Endothelial cell of umbilical vein (primary cell): ENCODE data around the gene FAAH. TPM values are rescaled to one million over a fixed set of nuclear protein-coding genes. Genes with fewer than 3 reads are reported as not detected.

Experiments used
- BruUV-seq: library from RNA; stranded (reverse); fragments of 400-500 nt; replicated peaks from 2 replicates; lab custom pipeline; 2021; lab: Mats Ljungman, UMichigan
- CTCF ChIA-PET: fragments of 300-600, 350-600 bp; sonication (Branson Sonifier 250); formaldehyde crosslinking; loops from one replicate; lab custom pipeline; 2021; ENCODE audit warnings: antibody characterized with exemption, inconsistent platforms; lab: Charles Lee
- POLR2A ChIA-PET: fragments of 300-600, 350-600 bp; sonication (Branson Sonifier 250); formaldehyde crosslinking; loops from one replicate; lab custom pipeline; 2021; ENCODE audit warnings: antibody characterized with exemption, inconsistent platforms; lab: Charles Lee
- DNase-seq: peaks from one replicate; pipeline ENCODE4 v3.0.0-alpha.2; 2011; ENCODE audit warnings: low read depth, low spot score
- FAIRE-seq: peaks from 2 replicates; lab custom pipeline; 2011; peaks lifted over from hg19 to GRCh38; lab: Jason Lieb, UNC
- H2AFZ ChIP-seq: 2 replicates; pipeline ENCODE4 v1.6.0; 2012; ENCODE audit warnings: low read depth, low read length, control low read depth, inconsistent platforms
- H3K27ac ChIP-seq: 2 replicates; pipeline ENCODE4 v1.5.1; 2011; ENCODE audit warnings: low read depth, mild to moderate bottlenecking, control low read depth, low read length, moderate library complexity; ENCODE audit not compliant: insufficient read depth
- H3K27me3 ChIP-seq, 2 experiments: 2 replicates each; pipeline versions ENCODE4 v1.6.0 to v1.6.1; 2011; ENCODE audit warnings: low read length in 2 of 2, mixed read lengths in 1 of 2; ENCODE audit not compliant: control insufficient read depth in 2 of 2, insufficient read depth in 2 of 2
- H3K36me3 ChIP-seq, 2 experiments: 2 replicates in 1 of 2; 3 replicates in 1 of 2; pipeline ENCODE4 v1.5.1; 2011; ENCODE audit warnings: low read length in 2 of 2, mild to moderate bottlenecking in 1 of 2, moderate library complexity in 1 of 2; ENCODE audit not compliant: control insufficient read depth in 2 of 2, insufficient read depth in 2 of 2; ENCODE audit errors: extremely low read depth in 1 of 2
- H3K4me1 ChIP-seq: 3 replicates; pipeline ENCODE4 v1.5.1; 2011; ENCODE audit warnings: mild to moderate bottlenecking, low read length; ENCODE audit not compliant: control insufficient read depth, insufficient read depth; ENCODE audit errors: extremely low read depth
- H3K4me2 ChIP-seq: 2 replicates; pipeline ENCODE4 v1.6.1; 2011; ENCODE audit warnings: low read length, control low read depth, mixed read lengths; ENCODE audit not compliant: insufficient read depth
- H3K4me3 ChIP-seq, 3 experiments: fragments of 200-600 bp in 1 of 3; sonication (generic), shearing (Covaris generic) in 1 of 3; replicated peaks in 1 of 3; 2 replicates each; pipeline ENCODE4 v1.5.1; 2011 to 2016; ENCODE audit warnings: control low read depth in 3 of 3, low read length in 3 of 3, mild to moderate bottlenecking in 2 of 3, inconsistent platforms in 1 of 3, low read depth in 1 of 3, moderate library complexity in 1 of 3; ENCODE audit not compliant: insufficient read depth in 1 of 3
- H3K79me2 ChIP-seq: 2 replicates; pipeline ENCODE4 v1.6.0; 2012; ENCODE audit warnings: low read length, inconsistent platforms; ENCODE audit not compliant: control insufficient read depth, insufficient read depth
- H3K9ac ChIP-seq: replicated peaks from 2 replicates; pipeline ENCODE3; 2011; ENCODE audit warnings: low read length, control low read depth; ENCODE audit not compliant: insufficient read depth; ENCODE audit errors: extremely low read depth
- H3K9me1 ChIP-seq: replicated peaks from 3 replicates; pipeline ENCODE4 v1.6.0; 2011; ENCODE audit warnings: mild to moderate bottlenecking, low read length; ENCODE audit not compliant: control insufficient read depth, insufficient read depth; ENCODE audit errors: extremely low read depth
- H3K9me3 ChIP-seq: replicated peaks from 2 replicates; pipeline ENCODE4 v1.5.1; 2012; ENCODE audit warnings: low read length, inconsistent platforms; ENCODE audit not compliant: control insufficient read depth, insufficient read depth
- H4K20me1 ChIP-seq: replicated peaks from 2 replicates; pipeline ENCODE3; 2011; ENCODE audit warnings: mild to moderate bottlenecking, low read length; ENCODE audit not compliant: control insufficient read depth, insufficient read depth; ENCODE audit errors: extremely low read depth
- EZH2 ChIP-seq: IDR thresholded peaks from 2 replicates; pipeline ENCODE4 v1.6.1; 2012; ENCODE audit warnings: borderline replicate concordance, low read depth, mild to moderate bottlenecking, moderate library complexity, low read length, inconsistent platforms; ENCODE audit not compliant: severe bottlenecking
- FOS ChIP-seq: IDR thresholded peaks from 2 replicates; pipeline ENCODE4 v1.6.1; 2011; ENCODE audit warnings: mild to moderate bottlenecking, low read length, moderate library complexity, borderline replicate concordance; ENCODE audit not compliant: insufficient read depth
- GATA2 ChIP-seq: IDR thresholded peaks from 2 replicates; pipeline ENCODE4 v1.7.0; 2011; ENCODE audit warnings: low read depth, mild to moderate bottlenecking, moderate library complexity, mixed read lengths, low read length; ENCODE audit not compliant: insufficient read length, insufficient read depth
- JUN ChIP-seq: IDR thresholded peaks from 2 replicates; pipeline ENCODE4 v1.6.1; 2011; ENCODE audit warnings: borderline replicate concordance, low read depth; ENCODE audit not compliant: insufficient read length, insufficient read depth
- MYC ChIP-seq: IDR thresholded peaks from one replicate; pipeline ENCODE4 v1.6.1; 2011; ENCODE audit warnings: mild to moderate bottlenecking, low read depth, low read length
- POLR2A ChIP-seq: IDR thresholded peaks from 2 replicates; pipeline ENCODE4 v1.6.1; 2012; ENCODE audit warnings: low read depth, mild to moderate bottlenecking, control low read depth, low read length
- POLR2AphosphoS5 ChIP-seq: IDR thresholded peaks from 2 replicates; pipeline ENCODE4 v1.6.1; 2012; ENCODE audit warnings: low read depth, mild to moderate bottlenecking, control low read depth, low read length, moderate library complexity; ENCODE audit not compliant: insufficient read depth
- dilution Hi-C: fragments of 300-500 bp; cut with MboI; formaldehyde crosslinking; loops from one replicate; pipeline ENCODE4 v1.15.0; 2019; ENCODE audit warnings: low sequenced_read_pairs; ENCODE audit not compliant: extremely low pct_ligation_motif_present
- intact Hi-C: fragments of 100-400 bp; cut with micrococcal nuclease; formaldehyde crosslinking; loops from one replicate; pipeline ENCODE4 v1.10.0; 2022
- polyA plus RNA-seq, 4 experiments: library from polyadenylated mRNA; depleted of rRNA in 3 of 4; stranded (reverse) in 3 of 4; unstranded in 1 of 4; fragments of >200 nt; gene quantifications; 2 replicates each; pipeline versions ENCODE4 v1.2.1 to v1.2.3, GENCODE V29; 2011 to 2012; ENCODE audit warnings: missing spikeins in 1 of 4
- total RNA-seq: library from RNA; stranded (reverse); gene quantifications from 2 replicates; pipeline ENCODE4 v1.2.3, GENCODE V29; 2021
- TF ChIP-seq, protein P1 (sequence below): IDR thresholded peaks from 2 replicates; pipeline ENCODE4 v1.6.1; 2011; ENCODE audit not compliant: insufficient read depth, insufficient read length
- TF ChIP-seq, protein P2 (sequence below), 2 donors: IDR thresholded peaks; 1 replicate in 1 of 2; 2 replicates in 1 of 2; pipeline ENCODE4 v1.5.1; 2011; ENCODE audit warnings: low read length in 2 of 2, mild to moderate bottlenecking in 2 of 2, moderate library complexity in 2 of 2, control low read depth in 1 of 2, inconsistent platforms in 1 of 2, low read depth in 1 of 2; ENCODE audit not compliant: insufficient read depth in 1 of 2; ENCODE audit errors: extremely low read depth in 1 of 2

FAAH gene
- total and polyA plus RNA-seq, 2 donors (not counting 3 experiments of a cell fraction or from before 2014, with no cell fraction given), result 0.47 to 1.5 TPM

DNA sequence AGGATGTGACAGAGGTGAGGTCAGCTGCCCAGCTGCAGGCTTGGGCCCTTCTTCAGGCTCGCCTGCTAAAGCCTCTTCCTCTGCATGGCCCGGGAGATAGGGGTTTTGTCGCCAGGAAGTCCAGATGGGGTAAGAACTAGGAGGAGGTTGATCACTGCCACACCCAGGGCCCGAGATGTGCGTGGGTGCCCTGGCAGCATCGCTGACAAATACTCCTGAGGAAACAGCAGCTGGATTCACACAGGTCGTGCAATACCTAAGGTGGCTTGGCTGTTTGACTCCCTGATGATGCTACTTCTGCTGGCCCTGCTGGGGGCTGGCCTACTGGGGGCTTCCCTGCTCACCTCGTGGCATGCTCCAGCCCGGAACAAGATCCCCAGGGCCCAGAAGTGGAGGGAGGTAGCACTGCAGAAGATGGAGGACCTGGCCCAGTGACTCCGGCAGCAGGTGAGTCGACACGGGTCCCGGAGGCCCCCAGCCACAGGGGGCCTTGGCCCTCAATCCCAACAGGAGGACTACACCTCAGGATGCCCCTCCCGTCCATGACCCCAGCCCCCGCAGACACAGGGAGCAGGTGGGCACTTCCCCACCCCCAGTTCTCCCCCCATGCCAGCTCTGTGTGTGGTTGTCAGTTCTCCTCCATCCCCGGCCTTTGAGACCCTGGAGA lies 29.6 kb downstream of the FAAH start:
- Histone ChIP-seq H3K9ac (no peak overlapping the region), H3K4me2 (no peak overlapping the region), H3K9me3 (no peaks in the 10 kb centered on the region), H3K27me3 (peaks cover 0 to 3% of the 10 kb centered on the region in 2 experiments), H3K9me1 (no peaks in the 10 kb centered on the region), H3K36me3 (no peaks in the 10 kb centered on the region), H3K4me1 (no peaks in the 10 kb centered on the region), H3K79me2 (no peaks in the 10 kb centered on the region), H2AFZ (no peak overlapping the region), H3K27ac (no peak overlapping the region), H3K4me3 (no peak overlapping the region), H4K20me1 (no peaks in the 10 kb centered on the region)
- POLR2A ChIA-PET, result no interaction called here
- no TSS peak for BruUV-seq
- CTCF ChIA-PET, result interaction anchor here (1.9 kb wide), 1 partner anchor 23 kb away, joined by 5 read pairs; no protein-coding TSS in a partner anchor
- no peak for DNase-seq
- no peak for FAIRE-seq
- TF ChIP-seq POLR2AphosphoS5 (no peak), FOS (no peak), MYC (no peak), JUN (no peak), POLR2A (no peak), EZH2 (no peak), GATA2 (no peak)
- TF ChIP-seq, protein P1, sequence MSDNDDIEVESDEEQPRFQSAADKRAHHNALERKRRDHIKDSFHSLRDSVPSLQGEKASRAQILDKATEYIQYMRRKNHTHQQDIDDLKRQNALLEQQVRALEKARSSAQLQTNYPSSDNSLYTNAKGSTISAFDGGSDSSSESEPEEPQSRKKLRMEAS, result no peak
- TF ChIP-seq, protein P2, sequence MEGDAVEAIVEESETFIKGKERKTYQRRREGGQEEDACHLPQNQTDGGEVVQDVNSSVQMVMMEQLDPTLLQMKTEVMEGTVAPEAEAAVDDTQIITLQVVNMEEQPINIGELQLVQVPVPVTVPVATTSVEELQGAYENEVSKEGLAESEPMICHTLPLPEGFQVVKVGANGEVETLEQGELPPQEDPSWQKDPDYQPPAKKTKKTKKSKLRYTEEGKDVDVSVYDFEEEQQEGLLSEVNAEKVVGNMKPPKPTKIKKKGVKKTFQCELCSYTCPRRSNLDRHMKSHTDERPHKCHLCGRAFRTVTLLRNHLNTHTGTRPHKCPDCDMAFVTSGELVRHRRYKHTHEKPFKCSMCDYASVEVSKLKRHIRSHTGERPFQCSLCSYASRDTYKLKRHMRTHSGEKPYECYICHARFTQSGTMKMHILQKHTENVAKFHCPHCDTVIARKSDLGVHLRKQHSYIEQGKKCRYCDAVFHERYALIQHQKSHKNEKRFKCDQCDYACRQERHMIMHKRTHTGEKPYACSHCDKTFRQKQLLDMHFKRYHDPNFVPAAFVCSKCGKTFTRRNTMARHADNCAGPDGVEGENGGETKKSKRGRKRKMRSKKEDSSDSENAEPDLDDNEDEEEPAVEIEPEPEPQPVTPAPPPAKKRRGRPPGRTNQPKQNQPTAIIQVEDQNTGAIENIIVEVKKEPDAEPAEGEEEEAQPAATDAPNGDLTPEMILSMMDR (IDR thresholded peaks at IDR 0.05; ENCODE audit: extremely low read depth in 1 of 2, insufficient read depth in 1 of 2, low read depth in 1 of 2, low read length in 2 of 2), result no peak
- intact Hi-C loops, result no loop called here
- dilution Hi-C loops, result no loop called here
